Measurements from ENCODE around the gene KDM2B. TPM values are rescaled to one million over a fixed set of nuclear protein-coding genes. Genes with fewer than 3 reads are reported as not detected.

KDM2B gene
- polyA plus RNA-seq, 3 donors = 9.7 to 68.1 (median 9.7) TPM

DNA sequence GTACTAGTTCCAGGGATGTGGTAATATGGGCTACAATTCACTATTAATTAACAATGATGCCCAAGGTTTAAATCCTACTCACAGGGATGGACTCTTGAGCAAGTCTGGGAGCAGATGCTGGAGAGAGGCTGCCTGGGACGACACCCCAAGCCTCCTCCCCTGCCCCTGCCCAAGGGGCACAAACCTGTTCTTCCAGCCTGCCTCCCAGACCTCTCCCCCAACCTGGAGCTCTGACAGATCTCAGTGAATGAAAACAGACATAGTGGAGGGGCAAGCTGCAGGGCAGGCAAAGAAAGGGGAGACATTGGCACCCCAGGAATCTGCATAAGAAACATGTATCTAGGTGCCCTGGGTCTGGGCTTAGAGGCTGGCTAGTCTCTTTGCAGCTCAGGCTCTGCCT is 5.8 kb downstream of the KDM2B start:
- Histone ChIP-seq H3K4me3 (replicated peaks in 1 of 3; ENCODE audit: low read depth in 2 of 3, low read length in 3 of 3) (no peak overlapping the region), H3K4me2 (replicated peaks; ENCODE audit: extremely low read depth, low read length, poor library complexity, severe bottlenecking) (no peak overlapping the region), H3K9me3 (replicated peaks in 1 of 2; ENCODE audit: control insufficient read depth in 1 of 2, insufficient read depth in 1 of 2, low read length in 2 of 2) (no peaks in the 10 kb centered on the region), H3K4me1 (ENCODE audit: control insufficient read depth in 1 of 2, insufficient read depth in 2 of 2, low read length in 2 of 2) (peaks cover 27 to 28% of the 10 kb centered on the region in 2 donors), H2AFZ (ENCODE audit: insufficient read depth, low read depth, low read length, poor library complexity, severe bottlenecking) (no peak overlapping the region), H4K20me1 (ENCODE audit: insufficient read depth, low read length) (no peaks in the 10 kb centered on the region), H3K79me2 (ENCODE audit: insufficient read depth, low read length) (no peaks in the 10 kb centered on the region), H3K9ac (ENCODE audit: insufficient read depth, low read length, poor library complexity, severe bottlenecking) (no peak overlapping the region), H3K27ac (ENCODE audit: low read depth in 1 of 2, low read length in 2 of 2) (no peak overlapping the region), H3K27me3 (ENCODE audit: control insufficient read depth in 2 of 2, insufficient read depth in 2 of 2, low read length in 2 of 2) (no peaks in the 10 kb centered on the region), H3K36me3 (replicated peaks in 1 of 2; ENCODE audit: control insufficient read depth in 1 of 2, insufficient read depth in 2 of 2, low read length in 2 of 2) (peaks cover 16 to 23% of the 10 kb centered on the region in 2 donors)
- intact Hi-C loops (cut with micrococcal nuclease) = loop anchor here in 1 of 2 donors (5.0 kb wide), 1 partner anchor 37 kb away; no protein-coding TSS in a partner anchor
- H3K36me3 Mint-ChIP-seq = peaks cover 39 to 48% of the 10 kb centered on the region in 2 donors
- no peaks in the 10 kb centered on the region for H3K9me3 Mint-ChIP-seq
- no CpG with 5 or more reads among the region's 1 CpG for WGBS (ENCODE audit: insufficient coverage)
- H3K4me3 Mint-ChIP-seq = no peak overlapping the region
- TF ChIP-seq, protein P1, sequence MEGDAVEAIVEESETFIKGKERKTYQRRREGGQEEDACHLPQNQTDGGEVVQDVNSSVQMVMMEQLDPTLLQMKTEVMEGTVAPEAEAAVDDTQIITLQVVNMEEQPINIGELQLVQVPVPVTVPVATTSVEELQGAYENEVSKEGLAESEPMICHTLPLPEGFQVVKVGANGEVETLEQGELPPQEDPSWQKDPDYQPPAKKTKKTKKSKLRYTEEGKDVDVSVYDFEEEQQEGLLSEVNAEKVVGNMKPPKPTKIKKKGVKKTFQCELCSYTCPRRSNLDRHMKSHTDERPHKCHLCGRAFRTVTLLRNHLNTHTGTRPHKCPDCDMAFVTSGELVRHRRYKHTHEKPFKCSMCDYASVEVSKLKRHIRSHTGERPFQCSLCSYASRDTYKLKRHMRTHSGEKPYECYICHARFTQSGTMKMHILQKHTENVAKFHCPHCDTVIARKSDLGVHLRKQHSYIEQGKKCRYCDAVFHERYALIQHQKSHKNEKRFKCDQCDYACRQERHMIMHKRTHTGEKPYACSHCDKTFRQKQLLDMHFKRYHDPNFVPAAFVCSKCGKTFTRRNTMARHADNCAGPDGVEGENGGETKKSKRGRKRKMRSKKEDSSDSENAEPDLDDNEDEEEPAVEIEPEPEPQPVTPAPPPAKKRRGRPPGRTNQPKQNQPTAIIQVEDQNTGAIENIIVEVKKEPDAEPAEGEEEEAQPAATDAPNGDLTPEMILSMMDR (IDR thresholded peaks at IDR 0.05) = no peak
- no peak for DNase-seq
- peaks cover 18% of the 10 kb centered on the region for H3K4me1 Mint-ChIP-seq
- peaks cover 2 to 9% (median 5%) of the 10 kb centered on the region in 3 donors for H3K27me3 Mint-ChIP-seq (ENCODE audit: low read depth in 3 of 3)
- H3K27ac Mint-ChIP-seq = peak overlapping the region in 1 of 7 donors; percentile 7

DNA sequence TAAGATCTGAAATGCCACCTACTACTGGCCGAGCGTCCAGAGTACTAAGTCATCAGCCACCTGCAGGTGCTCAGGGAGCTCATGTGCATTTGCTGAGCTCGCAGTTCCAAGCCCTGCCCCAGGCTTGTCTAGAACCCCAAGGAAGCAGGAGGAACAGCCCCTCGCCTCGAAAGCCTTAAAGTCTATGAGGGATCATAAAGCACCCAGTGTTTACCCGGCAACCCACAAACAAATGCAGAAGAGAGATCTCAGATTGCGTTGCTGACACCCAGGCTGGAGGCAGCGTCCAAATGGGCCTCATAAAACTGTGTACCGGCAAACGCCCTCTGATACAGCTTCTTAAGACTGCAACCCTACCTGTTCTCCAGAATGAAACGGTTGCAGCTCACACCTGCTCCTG is 6.8 kb downstream of the KDM2B start:
- Histone ChIP-seq H2AFZ (ENCODE audit: insufficient read depth, low read depth, low read length, poor library complexity, severe bottlenecking) (no peak overlapping the region), H3K9me3 (replicated peaks in 1 of 2; ENCODE audit: control insufficient read depth in 1 of 2, insufficient read depth in 1 of 2, low read length in 2 of 2) (no peaks in the 10 kb centered on the region), H3K27ac (ENCODE audit: low read depth in 1 of 2, low read length in 2 of 2) (no peak overlapping the region), H3K4me1 (ENCODE audit: control insufficient read depth in 1 of 2, insufficient read depth in 2 of 2, low read length in 2 of 2) (peaks cover 26 to 27% of the 10 kb centered on the region in 2 donors), H3K4me3 (replicated peaks in 1 of 3; ENCODE audit: low read depth in 2 of 3, low read length in 3 of 3) (no peak overlapping the region), H3K4me2 (replicated peaks; ENCODE audit: extremely low read depth, low read length, poor library complexity, severe bottlenecking) (no peak overlapping the region), H3K9ac (ENCODE audit: insufficient read depth, low read length, poor library complexity, severe bottlenecking) (no peak overlapping the region), H3K79me2 (ENCODE audit: insufficient read depth, low read length) (no peaks in the 10 kb centered on the region), H3K27me3 (ENCODE audit: control insufficient read depth in 2 of 2, insufficient read depth in 2 of 2, low read length in 2 of 2) (no peaks in the 10 kb centered on the region), H4K20me1 (ENCODE audit: insufficient read depth, low read length) (no peaks in the 10 kb centered on the region), H3K36me3 (replicated peaks in 1 of 2; ENCODE audit: control insufficient read depth in 1 of 2, insufficient read depth in 2 of 2, low read length in 2 of 2) (peaks cover 16 to 23% of the 10 kb centered on the region in 2 donors)
- no peaks in the 10 kb centered on the region for H3K9me3 Mint-ChIP-seq
- H3K27me3 Mint-ChIP-seq (ENCODE audit: low read depth in 3 of 3) = peaks cover 2 to 8% (median 5%) of the 10 kb centered on the region in 3 donors
- H3K4me1 Mint-ChIP-seq = peaks cover 20% of the 10 kb centered on the region
- DNase-seq = no peak
- peaks cover 44 to 54% of the 10 kb centered on the region in 2 donors for H3K36me3 Mint-ChIP-seq
- TF ChIP-seq, protein P1 (IDR thresholded peaks at IDR 0.05) = no peak
- peak overlapping the region in 2 of 7 donors; percentile 4 to 77 for H3K27ac Mint-ChIP-seq
- 98% methylated on average over 7 of the region's 11 CpGs for WGBS (ENCODE audit: insufficient coverage)
- intact Hi-C loops (cut with micrococcal nuclease) = no loop called here
- no peak overlapping the region for H3K4me3 Mint-ChIP-seq

All from CD14-positive monocyte (primary cell).